ENCODE results near the gene NINJ1. TPM values are rescaled to one million over a fixed set of nuclear protein-coding genes. Genes with fewer than 3 reads are reported as not detected.
A peak's percentile ranks its signal among the peaks of the same experiment; 100 is the strongest.

The NINJ1 gene
- total and polyA plus RNA-seq, 2 of the 13 experiments (the other 11 are each of a cell fraction or from before 2014, with no cell fraction given): 81.2 to 92.1 TPM

- TF ChIP-seq ZNF687 (CRISPR knock-in tag; IDR thresholded peaks at IDR 0.05): peak; percentile 57
- no peak for TF ChIP-seq PRDM15 (CRISPR knock-in tag; IDR thresholded peaks at IDR 0.05)
- no peak for TF ChIP-seq ZSCAN12 (CRISPR knock-in tag; IDR thresholded peaks at IDR 0.05)
- TF ChIP-seq GABPB1 (CRISPR knock-in tag; IDR thresholded peaks at IDR 0.05): peak; percentile 24; the same call in 1 of the 2 replicates
- TF ChIP-seq ZNF772 (CRISPR knock-in tag; IDR thresholded peaks at IDR 0.05): no peak
These were observed 19.7 kb downstream of the NINJ1 start (continued) for GRCh38 chr9:93114169-93114983.
